ENCODE data around the gene BRD3. TPM values are rescaled to one million over a fixed set of nuclear protein-coding genes. Genes with fewer than 3 reads are reported as not detected.
"Not testable (repeated sequence)": the region's sequence is repeated elsewhere in the genome, so short reads cannot be mapped to it uniquely, and the experiment has no call there.

The BRD3 gene
- total RNA-seq, 2 experiments from 2014 or later = 3.1 to 16.3 TPM

DNA sequence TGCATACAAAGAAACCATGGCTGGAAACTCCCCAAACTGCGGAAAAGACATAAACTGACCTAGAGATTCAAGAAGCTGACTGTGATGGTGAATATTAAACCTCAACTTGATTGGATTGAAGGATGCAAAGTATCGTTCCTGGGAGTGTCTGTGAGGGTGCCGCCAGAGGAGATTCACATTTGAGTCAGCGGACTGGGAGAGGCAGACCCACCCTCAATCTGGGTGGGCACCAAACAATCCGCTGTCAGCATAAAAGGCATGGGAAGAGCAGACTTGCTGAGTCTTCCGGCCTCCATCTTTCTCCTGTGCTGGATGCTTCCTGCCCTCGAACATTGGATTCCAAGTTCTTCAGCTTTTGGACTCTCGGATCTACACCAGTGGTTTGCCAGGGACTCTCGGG lies 43.2 kb upstream of the BRD3 start:
- H3K4me3 ChIP-seq (ENCODE audit: low read depth, low read length, poor library complexity, severe bottlenecking) = no peak overlapping the region
- H3K4me1 ChIP-seq (ENCODE audit: insufficient read depth, low read length, poor library complexity, severe bottlenecking) = no peaks in the 10 kb centered on the region
- no peaks in the 10 kb centered on the region for H4K20me1 ChIP-seq (ENCODE audit: insufficient read depth, low read length)
- CTCF ChIA-PET (ENCODE audit: unreplicated experiment) = no interaction called here
- H3K79me2 ChIP-seq (ENCODE audit: insufficient read depth, low read depth, low read length) = no peaks in the 10 kb centered on the region
- DNase-seq (ENCODE audit: low spot score) = no peak
- H3K4me2 ChIP-seq (ENCODE audit: low read length) = no peak overlapping the region
- no peaks in the 10 kb centered on the region for H3K9me2 ChIP-seq (ENCODE audit: insufficient read depth, low read length)
- BruUV-seq (replicated peaks) = no TSS peak
- intact Hi-C loops (cut with micrococcal nuclease; ENCODE audit: unreplicated experiment) = no loop called here
- H3K27ac ChIP-seq (ENCODE audit: low read depth, low read length, poor library complexity, severe bottlenecking) = no peak overlapping the region
- no peak overlapping the region for H2AFZ ChIP-seq (ENCODE audit: low read length)
- POLR2A ChIA-PET = no interaction called here
- no peaks in the 10 kb centered on the region for H3K36me3 ChIP-seq (ENCODE audit: insufficient read depth, low read length)
- H3K9me3 ChIP-seq (ENCODE audit: low read length) = no peaks in the 10 kb centered on the region
- TF ChIP-seq EZH2phosphoT487 (IDR thresholded peaks at IDR 0.05; ENCODE audit: borderline replicate concordance, low read depth, low read length) (no peak), CTCF (conservative IDR thresholded peaks at IDR 0.05; ENCODE audit: low read length) (no peak)

GRCh38 chr9:134103391-134103998 lies 35.7 kb upstream of the BRD3 start:
- H3K4me2 ChIP-seq (ENCODE audit: low read length) = no peak overlapping the region
- H2AFZ ChIP-seq (ENCODE audit: low read length) = no peak overlapping the region
- H3K79me2 ChIP-seq (ENCODE audit: insufficient read depth, low read depth, low read length) = no peaks in the 10 kb centered on the region
- ChIA-PET POLR2A (no interaction called here), CTCF (ENCODE audit: unreplicated experiment) (no interaction called here)
- H4K20me1 ChIP-seq (ENCODE audit: insufficient read depth, low read length) = no peaks in the 10 kb centered on the region
- no peaks in the 10 kb centered on the region for H3K9me3 ChIP-seq (ENCODE audit: low read length)
- H3K4me3 ChIP-seq (ENCODE audit: low read depth, low read length, poor library complexity, severe bottlenecking) = no peak overlapping the region
- no peak for DNase-seq (ENCODE audit: low spot score)
- no peaks in the 10 kb centered on the region for H3K4me1 ChIP-seq (ENCODE audit: insufficient read depth, low read length, poor library complexity, severe bottlenecking)
- BruUV-seq (replicated peaks) = no TSS peak
- H3K36me3 ChIP-seq (ENCODE audit: insufficient read depth, low read length) = no peaks in the 10 kb centered on the region
- intact Hi-C loops (cut with micrococcal nuclease; ENCODE audit: unreplicated experiment) = no loop called here
- no peaks in the 10 kb centered on the region for H3K9me2 ChIP-seq (ENCODE audit: insufficient read depth, low read length)
- no peak overlapping the region for H3K27ac ChIP-seq (ENCODE audit: low read depth, low read length, poor library complexity, severe bottlenecking)
- TF ChIP-seq CTCF (conservative IDR thresholded peaks at IDR 0.05; ENCODE audit: low read length) = no peak
- no peak for TF ChIP-seq EZH2phosphoT487 (IDR thresholded peaks at IDR 0.05; ENCODE audit: borderline replicate concordance, low read depth, low read length)

GRCh38 chr9:134101623-134102149 lies 33.9 kb upstream of the BRD3 start:
- Histone ChIP-seq H3K9me3 (ENCODE audit: low read length) (no peaks in the 10 kb centered on the region), H3K79me2 (ENCODE audit: insufficient read depth, low read depth, low read length) (no peaks in the 10 kb centered on the region), H3K4me2 (ENCODE audit: low read length) (no peak overlapping the region), H3K36me3 (ENCODE audit: insufficient read depth, low read length) (no peaks in the 10 kb centered on the region), H3K27ac (ENCODE audit: low read depth, low read length, poor library complexity, severe bottlenecking) (no peak overlapping the region), H2AFZ (ENCODE audit: low read length) (no peak overlapping the region), H4K20me1 (ENCODE audit: insufficient read depth, low read length) (no peaks in the 10 kb centered on the region), H3K4me3 (ENCODE audit: low read depth, low read length, poor library complexity, severe bottlenecking) (no peak overlapping the region), H3K9me2 (ENCODE audit: insufficient read depth, low read length) (no peaks in the 10 kb centered on the region), H3K4me1 (ENCODE audit: insufficient read depth, low read length, poor library complexity, severe bottlenecking) (no peaks in the 10 kb centered on the region)
- no peak for TF ChIP-seq EZH2phosphoT487 (IDR thresholded peaks at IDR 0.05; ENCODE audit: borderline replicate concordance, low read depth, low read length)
- no peak for TF ChIP-seq CTCF (conservative IDR thresholded peaks at IDR 0.05; ENCODE audit: low read length)
- BruUV-seq (replicated peaks) = no TSS peak
- intact Hi-C loops (cut with micrococcal nuclease; ENCODE audit: unreplicated experiment) = no loop called here
- ChIA-PET CTCF (ENCODE audit: unreplicated experiment) (no interaction called here), POLR2A (no interaction called here)
- DNase-seq (ENCODE audit: low spot score) = no peak

DNA sequence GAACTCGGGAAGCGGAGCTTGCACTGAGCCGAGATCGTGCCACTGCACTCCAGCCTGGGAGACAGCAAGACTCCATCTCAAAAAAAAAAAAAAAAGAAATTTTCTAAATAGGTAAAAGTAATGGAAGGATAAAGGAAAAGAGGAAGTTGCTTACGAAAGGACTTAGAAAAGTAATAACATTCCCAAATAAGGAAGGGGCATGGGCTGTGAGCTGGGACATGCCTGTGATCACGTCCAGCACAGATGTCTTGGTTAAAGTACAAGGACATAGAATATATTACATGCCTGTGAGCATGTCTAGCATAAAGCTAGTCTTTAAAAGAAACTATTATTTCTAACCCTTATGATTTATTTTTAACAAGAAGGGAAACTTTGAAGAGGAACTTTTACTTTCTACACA lies 33.3 kb upstream of the BRD3 start:
- H4K20me1 ChIP-seq (ENCODE audit: insufficient read depth, low read length); H3K4me1 ChIP-seq (ENCODE audit: insufficient read depth, low read length, poor library complexity, severe bottlenecking); H2AFZ ChIP-seq (ENCODE audit: low read length); H3K36me3 ChIP-seq (ENCODE audit: insufficient read depth, low read length); BruUV-seq (replicated peaks); H3K4me3 ChIP-seq (ENCODE audit: low read depth, low read length, poor library complexity, severe bottlenecking); intact Hi-C loops (cut with micrococcal nuclease; ENCODE audit: unreplicated experiment); H3K9me3 ChIP-seq (ENCODE audit: low read length); H3K4me2 ChIP-seq (ENCODE audit: low read length); H3K79me2 ChIP-seq (ENCODE audit: insufficient read depth, low read depth, low read length); CTCF ChIA-PET (ENCODE audit: unreplicated experiment); H3K27ac ChIP-seq (ENCODE audit: low read depth, low read length, poor library complexity, severe bottlenecking); DNase-seq (ENCODE audit: low spot score); H3K9me2 ChIP-seq (ENCODE audit: insufficient read depth, low read length); POLR2A ChIA-PET: not testable (repeated sequence)
